Body of pancreas (tissue), 4 donors: ENCODE results near the gene CACNG4. TPM values are rescaled to one million over a fixed set of nuclear protein-coding genes. Genes with fewer than 3 reads are reported as not detected.

Source experiments
- ATAC-seq: fragments of 150-250 bp; one replicate; pipeline ENCODE4 v1.9.1; 2016
- DNase-seq, 4 donors: peaks; one replicate each; pipeline ENCODE4 v3.0.0-alpha.2; 2019
- H3K27ac ChIP-seq, 4 donors: fragments of 200-600 bp; sonication (generic); 1 replicate in 3 of 4; 2 replicates in 1 of 4; pipeline versions ENCODE4 v1.5.1 to v1.6.1; 2016 to 2019; ENCODE audit warnings: mild to moderate bottlenecking in 1 of 4, mixed read lengths in 1 of 4, moderate library complexity in 1 of 4
- H3K27me3 ChIP-seq, 2 donors: fragments of 200-600 bp; sonication (generic); one replicate each; pipeline ENCODE4 v1.6.0; 2016; ENCODE audit warnings: mild to moderate bottlenecking in 1 of 2
- H3K36me3 ChIP-seq, 2 donors: fragments of 200-600 bp; sonication (generic); replicated peaks in 1 of 2; 2 replicates each; pipeline ENCODE4 v1.5.1; 2016; ENCODE audit warnings: low read depth in 2 of 2; ENCODE audit not compliant: insufficient read depth in 1 of 2
- H3K4me1 ChIP-seq: fragments of 200-600 bp; sonication (generic); one replicate; pipeline ENCODE4 v1.6.0; 2016
- H3K4me3 ChIP-seq, 2 donors: fragments of 200-600 bp; sonication (generic); 1 replicate in 1 of 2; 2 replicates in 1 of 2; pipeline ENCODE4 v1.5.1; 2016 to 2019
- H3K9me3 ChIP-seq, 3 donors: fragments of 200-600 bp; sonication (generic); 1 replicate in 2 of 3; 2 replicates in 1 of 3; pipeline ENCODE4 v1.5.1; 2016
- POLR2A ChIP-seq, 3 donors: fragments of 450-650 bp; IDR thresholded peaks; one replicate each; pipeline ENCODE4 v1.6.1; 2016; ENCODE audit warnings: antibody characterized with exemption in 3 of 3, mild to moderate bottlenecking in 2 of 3
- WGBS, 2 donors: methylation state at CpG; one replicate each; pipeline ENCODE4 v1.1.5; 2017; 5-methylcytosine and 5-hydroxymethylcytosine counted together
- intact Hi-C: fragments of 100-400 bp; cut with DNase I; formaldehyde crosslinking; loops from one replicate; pipeline ENCODE4 v1.15.1; 2023
- total RNA-seq, 2 donors: library from RNA; depleted of rRNA; stranded (reverse); fragments of >200 nt; gene quantifications; one replicate each; pipeline ENCODE4 v1.1.0, GENCODE V29; 2016
- TF ChIP-seq, protein P1 (sequence below), 7 experiments: fragments of 450-650 bp in 4 of 7; fragments of 200-600 bp in 3 of 7; sonication (generic) in 3 of 7; IDR thresholded peaks; one replicate each; pipeline ENCODE4 v1.5.1; 2016 to 2019; ENCODE audit warnings: antibody characterized with exemption in 7 of 7

CACNG4 gene
- total RNA-seq, 2 donors from 2014 or later = 0.26 TPM; not detected in 1

DNA sequence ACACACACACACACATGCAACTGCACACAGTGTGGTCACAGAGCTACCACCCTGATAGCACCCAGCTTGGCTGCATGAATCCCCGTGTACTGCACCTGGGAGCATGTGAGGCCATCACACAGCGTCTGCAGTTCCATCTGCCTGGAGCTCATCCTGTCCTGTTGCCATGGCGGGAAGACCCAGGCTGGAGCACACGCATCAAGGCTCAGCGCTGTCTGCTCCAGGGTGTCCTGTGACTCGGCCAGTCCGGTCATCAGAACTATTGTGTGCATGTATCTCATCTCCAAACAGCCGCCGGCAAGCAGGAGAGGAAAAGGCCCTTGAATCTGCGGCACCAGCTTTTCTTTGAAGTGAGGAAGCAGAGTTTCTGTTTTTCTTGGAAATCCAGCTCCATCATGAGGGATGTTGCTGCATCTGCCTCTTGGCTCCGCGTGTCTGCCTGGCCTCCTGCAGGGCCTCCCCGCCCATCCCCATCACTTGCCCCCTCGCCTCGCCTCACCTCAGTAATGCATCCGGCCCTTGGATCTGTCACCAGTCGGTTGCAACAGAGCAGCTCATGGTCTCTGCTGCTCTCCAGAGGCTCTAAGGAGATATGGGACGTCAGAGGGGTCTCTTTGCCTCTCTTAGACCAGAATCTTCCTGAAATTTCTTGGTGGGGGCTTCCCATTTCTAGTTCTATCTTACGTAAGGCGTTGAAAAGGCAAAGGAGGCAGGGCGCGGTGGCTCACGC lies 23.7 kb downstream of the CACNG4 start:
- TF ChIP-seq POLR2A (IDR thresholded peaks at IDR 0.05) = no peak
- TF ChIP-seq, protein P1, sequence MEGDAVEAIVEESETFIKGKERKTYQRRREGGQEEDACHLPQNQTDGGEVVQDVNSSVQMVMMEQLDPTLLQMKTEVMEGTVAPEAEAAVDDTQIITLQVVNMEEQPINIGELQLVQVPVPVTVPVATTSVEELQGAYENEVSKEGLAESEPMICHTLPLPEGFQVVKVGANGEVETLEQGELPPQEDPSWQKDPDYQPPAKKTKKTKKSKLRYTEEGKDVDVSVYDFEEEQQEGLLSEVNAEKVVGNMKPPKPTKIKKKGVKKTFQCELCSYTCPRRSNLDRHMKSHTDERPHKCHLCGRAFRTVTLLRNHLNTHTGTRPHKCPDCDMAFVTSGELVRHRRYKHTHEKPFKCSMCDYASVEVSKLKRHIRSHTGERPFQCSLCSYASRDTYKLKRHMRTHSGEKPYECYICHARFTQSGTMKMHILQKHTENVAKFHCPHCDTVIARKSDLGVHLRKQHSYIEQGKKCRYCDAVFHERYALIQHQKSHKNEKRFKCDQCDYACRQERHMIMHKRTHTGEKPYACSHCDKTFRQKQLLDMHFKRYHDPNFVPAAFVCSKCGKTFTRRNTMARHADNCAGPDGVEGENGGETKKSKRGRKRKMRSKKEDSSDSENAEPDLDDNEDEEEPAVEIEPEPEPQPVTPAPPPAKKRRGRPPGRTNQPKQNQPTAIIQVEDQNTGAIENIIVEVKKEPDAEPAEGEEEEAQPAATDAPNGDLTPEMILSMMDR (IDR thresholded peaks at IDR 0.05) = no peak
- ATAC-seq = no peak
- Histone ChIP-seq H3K4me1 (no peaks in the 10 kb centered on the region), H3K36me3 (no peaks in the 10 kb centered on the region), H3K27me3 (no peaks in the 10 kb centered on the region), H3K4me3 (no peak overlapping the region), H3K9me3 (no peaks in the 10 kb centered on the region), H3K27ac (no peak overlapping the region)
- intact Hi-C loops = no loop called here
- DNase-seq = no peak
- WGBS, 2 donors = 69 to 74% methylated on average over 17 to 23 of the region's 23 CpGs

DNA sequence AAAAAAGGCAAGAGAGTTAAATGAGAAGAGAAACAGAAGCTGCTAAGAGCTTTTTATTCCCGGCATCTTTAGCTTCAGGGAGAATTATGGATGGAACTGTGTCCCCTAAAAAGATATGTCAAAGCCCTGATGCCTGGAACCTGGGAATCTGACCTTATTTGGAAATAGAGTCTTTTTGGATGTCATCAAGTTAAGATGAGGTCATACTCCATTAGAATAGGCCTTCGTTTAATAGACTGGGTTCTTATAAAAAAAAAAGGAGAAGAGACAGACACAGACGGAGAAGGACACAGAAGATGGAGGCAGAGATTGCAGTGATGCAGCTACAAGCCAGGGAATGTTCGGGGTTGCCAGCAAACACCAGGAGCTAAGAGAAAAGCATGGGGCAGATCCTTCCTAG lies 24.6 kb downstream of the CACNG4 start:
- intact Hi-C loops = no loop called here
- Histone ChIP-seq H3K27me3 (no peaks in the 10 kb centered on the region), H3K4me1 (no peaks in the 10 kb centered on the region), H3K36me3 (no peaks in the 10 kb centered on the region), H3K4me3 (no peak overlapping the region), H3K27ac (no peak overlapping the region), H3K9me3 (no peaks in the 10 kb centered on the region)
- 64 to 70% methylated on average over 4 of the region's 4 CpGs for WGBS, 2 donors
- TF ChIP-seq POLR2A (IDR thresholded peaks at IDR 0.05) = no peak
- TF ChIP-seq, protein P1 (IDR thresholded peaks at IDR 0.05) = no peak
- DNase-seq (no peak), ATAC-seq (no peak)

- ATAC-seq = no peak
- WGBS, 2 donors = 74 to 79% methylated on average over 8 of the region's 8 CpGs
- no peaks in the 10 kb centered on the region for H3K27me3 ChIP-seq
These were observed 25.1 kb downstream of the CACNG4 start for GRCh38 chr17:66989579-66989978.

GRCh38 chr17:66990047-66990446 lies 25.5 kb downstream of the CACNG4 start:
- no peak overlapping the region for H3K4me3 ChIP-seq
- WGBS, 2 donors = 77 to 78% methylated on average over 6 of the region's 6 CpGs
- intact Hi-C loops = no loop called here
- no peaks in the 10 kb centered on the region for H3K27me3 ChIP-seq
- TF ChIP-seq POLR2A (IDR thresholded peaks at IDR 0.05) = no peak
- TF ChIP-seq, protein P1 (IDR thresholded peaks at IDR 0.05) = no peak
- no peaks in the 10 kb centered on the region for H3K36me3 ChIP-seq
- ATAC-seq = no peak
- H3K9me3 ChIP-seq = no peaks in the 10 kb centered on the region
- no peak overlapping the region for H3K27ac ChIP-seq
- H3K4me1 ChIP-seq = no peaks in the 10 kb centered on the region
- DNase-seq = no peak

More at GRCh38 chr17:66989579-66989978, 25.1 kb downstream of the CACNG4 start:
- no peak overlapping the region for H3K4me3 ChIP-seq
- TF ChIP-seq, protein P1 (IDR thresholded peaks at IDR 0.05) = no peak
- TF ChIP-seq POLR2A (IDR thresholded peaks at IDR 0.05) = no peak
- no peaks in the 10 kb centered on the region for H3K4me1 ChIP-seq
- H3K27ac ChIP-seq = no peak overlapping the region
- no peak for DNase-seq
- no peaks in the 10 kb centered on the region for H3K36me3 ChIP-seq
- H3K9me3 ChIP-seq = no peaks in the 10 kb centered on the region
- intact Hi-C loops = no loop called here

DNA sequence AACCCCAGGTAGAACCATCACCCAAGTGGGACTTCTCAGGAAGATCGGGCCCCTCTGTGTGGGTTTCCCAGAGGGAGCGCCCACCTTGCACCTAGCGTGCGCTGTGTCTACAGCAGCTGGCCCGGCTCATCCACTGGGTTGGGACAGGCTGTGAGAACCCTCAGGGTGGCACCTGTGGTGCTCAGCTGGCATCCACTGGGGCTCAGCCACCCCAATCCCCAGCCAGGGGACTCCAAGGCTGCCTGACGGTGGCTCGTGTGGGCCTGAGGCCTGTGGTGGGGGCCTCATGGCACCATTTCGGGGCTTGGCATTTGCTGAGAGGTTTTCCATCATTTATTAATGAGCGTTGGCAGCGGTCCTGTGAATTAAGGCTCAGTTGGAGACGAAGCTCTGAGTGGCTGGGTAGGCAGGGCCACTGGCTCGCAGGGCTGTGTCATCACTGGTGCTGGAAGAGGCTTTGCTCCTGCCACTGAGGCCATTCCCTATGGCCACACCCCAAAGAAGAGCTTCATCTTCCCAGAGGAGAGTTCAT lies 28.5 kb downstream of the CACNG4 start:
- intact Hi-C loops = no loop called here
- no peaks in the 10 kb centered on the region for H3K9me3 ChIP-seq
- no peaks in the 10 kb centered on the region for H3K36me3 ChIP-seq
- DNase-seq = no peak
- no peaks in the 10 kb centered on the region for H3K4me1 ChIP-seq
- 96% methylated on average over 12 of the region's 12 CpGs; no CpG with 5 or more reads in 1 of the 2 donors for WGBS, 2 donors
- no peak for ATAC-seq
- TF ChIP-seq POLR2A (IDR thresholded peaks at IDR 0.05) = no peak
- TF ChIP-seq, protein P1 (IDR thresholded peaks at IDR 0.05) = no peak
- no peak overlapping the region for H3K27ac ChIP-seq
- H3K4me3 ChIP-seq = no peak overlapping the region
- no peaks in the 10 kb centered on the region for H3K27me3 ChIP-seq
